Measurements from ENCODE around the gene TUBGCP2.

DNA sequence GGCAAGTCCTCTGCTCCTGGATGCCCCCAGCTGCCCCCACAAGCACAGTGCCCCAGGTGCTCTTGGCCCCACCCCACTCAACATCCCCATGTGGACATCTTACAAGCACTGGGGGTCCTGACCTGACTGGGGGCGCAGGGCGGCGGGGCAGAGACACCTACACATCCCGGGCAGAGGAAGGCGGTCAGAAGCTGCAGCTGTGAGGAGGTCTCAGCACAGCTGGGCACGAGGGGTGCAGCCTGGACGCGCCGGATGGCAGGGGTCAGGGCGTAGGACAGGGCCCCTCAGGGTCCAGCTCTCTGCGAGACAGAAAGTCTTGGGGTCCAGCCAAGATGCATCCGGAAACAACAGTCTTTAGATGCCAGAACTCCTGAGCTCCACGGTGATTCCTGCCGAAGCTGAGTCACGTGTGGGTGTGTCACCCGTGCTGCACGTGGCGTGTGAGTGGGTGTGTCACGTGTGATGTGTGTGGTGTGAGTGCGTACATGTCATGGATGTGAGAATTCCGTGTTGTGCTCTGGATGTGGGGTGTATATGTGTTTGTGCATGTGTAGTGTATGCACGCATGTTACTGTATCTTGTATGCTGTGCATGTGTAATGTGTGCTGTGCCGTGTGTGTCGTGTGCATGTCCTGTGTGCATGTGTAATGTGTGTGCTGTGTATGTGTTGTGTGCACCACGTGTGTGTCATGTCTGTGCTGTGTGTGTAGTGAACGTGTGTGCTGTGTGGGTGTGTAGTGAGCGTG lies 65.9 kb downstream of the TUBGCP2 start:
- TF ChIP-seq CTCF (IDR thresholded peaks at IDR 0.05) (no peak), POLR2A (IDR thresholded peaks at IDR 0.05) (no peak), POLR2AphosphoS5 (IDR thresholded peaks at IDR 0.05) (no peak), EP300 (IDR thresholded peaks at IDR 0.05) (no peak)

All from suprapubic skin (tissue), 4 donors.